Suprapubic skin (tissue), 4 donors: Measurements from ENCODE around the gene ODAD3.

ENCODE experiments used
- CTCF ChIP-seq, 2 donors: fragments of 200-600 bp in 1 of 2; fragments of 450-650 bp in 1 of 2; sonication (generic) in 1 of 2; IDR thresholded peaks; one replicate each; pipeline ENCODE4 v1.5.1; 2016 to 2019; ENCODE audit warnings: antibody characterized with exemption in 2 of 2, mild to moderate bottlenecking in 1 of 2, moderate library complexity in 1 of 2
- EP300 ChIP-seq: sonication (generic); formaldehyde crosslinking; IDR thresholded peaks from one replicate; pipeline ENCODE4 v1.6.1; 2017; ENCODE audit warnings: antibody characterized with exemption
- POLR2A ChIP-seq, 2 donors: fragments of 450-650 bp; IDR thresholded peaks; one replicate each; pipeline ENCODE4 v1.6.1; 2017; ENCODE audit warnings: antibody characterized with exemption in 2 of 2, mild to moderate bottlenecking in 2 of 2, moderate library complexity in 2 of 2
- POLR2AphosphoS5 ChIP-seq, 3 donors: sonication (generic); formaldehyde crosslinking; IDR thresholded peaks; one replicate each; pipeline ENCODE4 v1.6.1; 2017; ENCODE audit warnings: antibody characterized with exemption in 3 of 3

DNA sequence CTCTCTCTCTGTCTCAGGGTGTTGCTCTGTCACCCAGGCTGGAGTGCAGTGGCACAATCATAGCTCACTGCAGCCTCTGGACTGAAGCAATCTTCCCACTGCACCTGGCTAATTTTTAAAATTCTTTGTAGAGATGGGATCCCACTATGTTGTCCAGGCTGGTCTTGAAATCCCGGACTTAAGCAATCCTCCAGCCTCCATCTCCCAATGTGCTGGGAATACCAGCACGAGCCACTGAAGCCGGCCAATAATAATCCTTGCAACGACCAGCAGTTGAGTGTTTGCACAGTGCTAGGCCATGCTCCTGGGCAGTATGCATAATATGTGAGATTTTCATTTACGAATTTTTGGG lies 50.2 kb downstream of the ODAD3 start:
- no peak for TF ChIP-seq POLR2AphosphoS5 (IDR thresholded peaks at IDR 0.05)
- TF ChIP-seq CTCF (IDR thresholded peaks at IDR 0.05): no peak
- TF ChIP-seq EP300: no peak
- no peak for TF ChIP-seq POLR2A (IDR thresholded peaks at IDR 0.05)
